Activated CD4-positive, CD25-positive, alpha-beta regulatory T cell treated with anti-CD3 and anti-CD28 coated beads, Interleukin-2, amount 50 U/mL, for 24 hours (primary cell): ENCODE measurements around the gene THEM4.

Experiments used
- ATAC-seq, 2 donors: fragments of 150-1000 bp; cut with Tn5 transposase; one replicate each; pipeline ENCODE4 v1.10.0; 2021; ENCODE audit warnings: mild to moderate bottlenecking in 1 of 2, moderate library complexity in 1 of 2

Gene THEM4

GRCh38 chr1:151834239-151834638 lies 75.1 kb downstream of the THEM4 start:
- ATAC-seq = no peak

- ATAC-seq = no peak
These were observed 76.0 kb downstream of the THEM4 start for GRCh38 chr1:151833172-151833900.

GRCh38 chr1:151832318-151832980 lies 76.9 kb downstream of the THEM4 start:
- ATAC-seq = no peak

- no peak for ATAC-seq
These were observed 77.7 kb downstream of the THEM4 start, which contains the start of gene RORC for GRCh38 chr1:151831605-151832004. Gene RORC, minus strand, starts transcription at chr1:151831802. Its CDS starts 38 bp downstream, at chr1:151831764.

GRCh38 chr1:151831256-151831591 lies 78.1 kb downstream of the THEM4 start:
- ATAC-seq = no peak

GRCh38 chr1:151830055-151830454 lies 79.3 kb downstream of the THEM4 start:
- no peak for ATAC-seq

GRCh38 chr1:151829352-151830046 lies 79.8 kb downstream of the THEM4 start:
- ATAC-seq = no peak

- no peak for ATAC-seq
These were observed 80.4 kb downstream of the THEM4 start for GRCh38 chr1:151828921-151829320.

- no peak for ATAC-seq
These were observed 81.5 kb downstream of the THEM4 start for GRCh38 chr1:151827853-151828252.

GRCh38 chr1:151825751-151826660 lies 83.3 kb downstream of the THEM4 start:
- ATAC-seq = peak in 1 of 2 donors; percentile 7

- no peak for ATAC-seq
These were observed 84.1 kb downstream of the THEM4 start for GRCh38 chr1:151825204-151825603.
